HEK293 (cell line): Measurements from ENCODE around the gene LMO2.

Experiments used
- ZNF600 ChIP-seq: fragments of 450-650 bp; formaldehyde crosslinking; IDR thresholded peaks from 2 replicates; pipeline ENCODE4 v1.5.1; 2016; ENCODE audit warnings: missing biosample characterization, missing genetic modification characterization
- TF ChIP-seq, protein P1 (sequence below): fragments of 450-650 bp; formaldehyde crosslinking; IDR thresholded peaks from 2 replicates; pipeline ENCODE4 v1.5.1; 2017; ENCODE audit warnings: missing biosample characterization, missing genetic modification characterization
- TF ChIP-seq, protein P2 (sequence below): fragments of 450-650 bp; formaldehyde crosslinking; IDR thresholded peaks from 2 replicates; pipeline ENCODE4 v1.5.1; 2016; ENCODE audit warnings: missing biosample characterization, missing genetic modification characterization

DNA sequence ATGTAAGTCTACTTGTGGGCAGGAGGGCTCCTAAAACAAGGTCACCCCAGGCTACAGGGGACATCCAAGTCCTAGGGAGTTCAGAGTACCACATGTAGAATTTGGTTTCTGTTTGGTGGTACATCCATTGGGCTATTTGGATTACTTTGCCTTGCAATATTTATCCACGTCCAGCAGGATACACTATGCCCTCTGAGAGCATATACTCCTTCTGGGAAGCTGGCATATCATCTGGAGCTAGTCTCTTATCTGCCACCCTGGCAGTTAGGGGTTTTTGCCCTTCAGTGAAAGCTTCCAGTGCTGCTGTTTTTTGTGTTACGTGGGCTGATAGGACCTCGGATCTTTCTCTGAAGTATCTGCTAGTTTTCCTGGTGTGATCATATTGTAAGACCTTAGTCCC, 7.3 kb downstream of the LMO2 start:
- TF ChIP-seq, protein P1, sequence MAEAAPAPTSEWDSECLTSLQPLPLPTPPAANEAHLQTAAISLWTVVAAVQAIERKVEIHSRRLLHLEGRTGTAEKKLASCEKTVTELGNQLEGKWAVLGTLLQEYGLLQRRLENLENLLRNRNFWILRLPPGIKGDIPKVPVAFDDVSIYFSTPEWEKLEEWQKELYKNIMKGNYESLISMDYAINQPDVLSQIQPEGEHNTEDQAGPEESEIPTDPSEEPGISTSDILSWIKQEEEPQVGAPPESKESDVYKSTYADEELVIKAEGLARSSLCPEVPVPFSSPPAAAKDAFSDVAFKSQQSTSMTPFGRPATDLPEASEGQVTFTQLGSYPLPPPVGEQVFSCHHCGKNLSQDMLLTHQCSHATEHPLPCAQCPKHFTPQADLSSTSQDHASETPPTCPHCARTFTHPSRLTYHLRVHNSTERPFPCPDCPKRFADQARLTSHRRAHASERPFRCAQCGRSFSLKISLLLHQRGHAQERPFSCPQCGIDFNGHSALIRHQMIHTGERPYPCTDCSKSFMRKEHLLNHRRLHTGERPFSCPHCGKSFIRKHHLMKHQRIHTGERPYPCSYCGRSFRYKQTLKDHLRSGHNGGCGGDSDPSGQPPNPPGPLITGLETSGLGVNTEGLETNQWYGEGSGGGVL (tag by site-specific recombination), result no peak
- no peak for TF ChIP-seq ZNF600 (tag by site-specific recombination)
- TF ChIP-seq, protein P2, sequence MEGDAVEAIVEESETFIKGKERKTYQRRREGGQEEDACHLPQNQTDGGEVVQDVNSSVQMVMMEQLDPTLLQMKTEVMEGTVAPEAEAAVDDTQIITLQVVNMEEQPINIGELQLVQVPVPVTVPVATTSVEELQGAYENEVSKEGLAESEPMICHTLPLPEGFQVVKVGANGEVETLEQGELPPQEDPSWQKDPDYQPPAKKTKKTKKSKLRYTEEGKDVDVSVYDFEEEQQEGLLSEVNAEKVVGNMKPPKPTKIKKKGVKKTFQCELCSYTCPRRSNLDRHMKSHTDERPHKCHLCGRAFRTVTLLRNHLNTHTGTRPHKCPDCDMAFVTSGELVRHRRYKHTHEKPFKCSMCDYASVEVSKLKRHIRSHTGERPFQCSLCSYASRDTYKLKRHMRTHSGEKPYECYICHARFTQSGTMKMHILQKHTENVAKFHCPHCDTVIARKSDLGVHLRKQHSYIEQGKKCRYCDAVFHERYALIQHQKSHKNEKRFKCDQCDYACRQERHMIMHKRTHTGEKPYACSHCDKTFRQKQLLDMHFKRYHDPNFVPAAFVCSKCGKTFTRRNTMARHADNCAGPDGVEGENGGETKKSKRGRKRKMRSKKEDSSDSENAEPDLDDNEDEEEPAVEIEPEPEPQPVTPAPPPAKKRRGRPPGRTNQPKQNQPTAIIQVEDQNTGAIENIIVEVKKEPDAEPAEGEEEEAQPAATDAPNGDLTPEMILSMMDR (tag by site-specific recombination), result no peak
